NCI-H2196 treated with DMSO at 0.1 percent for 48 hours (cell line): Measurements from ENCODE around the gene DRAXIN.

Source experiments
- DNase-seq: peaks from one replicate; lab custom pipeline; 2025; ENCODE audit not compliant: unreplicated experiment; lab: John Stamatoyannopoulos, UW

DRAXIN gene

DNA sequence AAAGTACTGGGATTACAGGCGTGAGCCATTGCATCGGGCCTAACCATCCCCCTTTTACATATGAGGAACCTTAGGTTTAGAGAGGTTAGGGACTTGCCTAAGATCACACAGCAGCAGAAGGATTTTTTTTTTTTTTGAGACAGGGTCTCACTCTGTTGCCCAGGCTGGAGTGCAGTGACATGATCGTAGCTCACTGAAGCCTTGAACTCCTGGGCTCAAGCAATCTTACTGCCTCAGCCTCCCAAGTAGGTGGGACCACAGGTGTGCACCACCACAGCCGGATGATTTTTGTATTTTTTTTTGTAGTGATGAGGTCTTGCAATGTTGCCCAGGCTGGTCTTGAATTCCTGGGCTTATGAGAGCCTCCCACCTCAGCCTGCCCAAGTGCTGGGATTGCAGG lies 68.3 kb downstream of the DRAXIN start:
- DNase-seq, result no peak

DNA sequence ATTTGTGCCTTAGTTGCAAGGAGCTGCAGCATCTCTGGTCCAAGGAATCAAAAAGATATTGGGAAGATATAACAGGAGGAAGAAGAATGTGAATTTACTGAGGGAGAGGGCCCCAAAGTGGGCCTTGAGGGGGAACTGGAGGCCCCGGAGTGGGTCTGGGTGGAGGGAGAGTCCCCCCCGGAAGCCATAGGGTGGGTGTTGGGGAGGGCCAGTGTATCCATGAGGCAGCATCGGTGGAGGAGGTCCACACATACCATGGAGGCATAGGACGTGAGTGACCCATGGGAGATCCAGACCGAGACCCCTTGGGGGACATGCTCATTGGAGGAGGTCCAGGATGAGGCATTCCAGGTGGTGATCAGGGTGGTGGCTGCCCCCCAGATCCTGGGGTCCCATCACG lies 69.8 kb downstream of the DRAXIN start:
- DNase-seq, result no peak

DNA sequence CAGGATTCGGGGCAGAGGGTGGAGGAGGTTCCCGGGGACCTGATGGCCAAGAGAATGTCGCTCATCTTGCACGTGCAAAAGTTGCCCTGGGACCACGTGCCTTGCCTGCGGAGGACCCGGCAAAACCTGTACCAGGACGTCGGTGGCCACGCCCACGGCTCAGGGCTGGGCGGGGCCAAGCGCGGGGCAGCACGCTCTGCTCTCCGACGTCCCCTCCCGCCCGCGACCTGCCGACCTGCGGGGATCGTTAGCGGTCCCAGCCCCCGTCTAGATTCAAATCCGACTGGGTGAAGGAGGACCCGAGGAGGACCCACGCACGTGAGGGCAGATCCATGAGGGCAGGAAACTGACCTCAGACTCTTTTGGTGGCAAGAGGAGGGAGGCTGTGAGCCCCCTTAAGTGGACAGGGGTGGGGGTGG lies 70.5 kb downstream of the DRAXIN start, which contains the start of gene C1orf167:
TSS of gene C1orf167 (plus strand) at position 206 of the 419 bp plus-strand sequence. CDS start 2,208 bp downstream, outside the sequence.
- no peak for DNase-seq

DNA sequence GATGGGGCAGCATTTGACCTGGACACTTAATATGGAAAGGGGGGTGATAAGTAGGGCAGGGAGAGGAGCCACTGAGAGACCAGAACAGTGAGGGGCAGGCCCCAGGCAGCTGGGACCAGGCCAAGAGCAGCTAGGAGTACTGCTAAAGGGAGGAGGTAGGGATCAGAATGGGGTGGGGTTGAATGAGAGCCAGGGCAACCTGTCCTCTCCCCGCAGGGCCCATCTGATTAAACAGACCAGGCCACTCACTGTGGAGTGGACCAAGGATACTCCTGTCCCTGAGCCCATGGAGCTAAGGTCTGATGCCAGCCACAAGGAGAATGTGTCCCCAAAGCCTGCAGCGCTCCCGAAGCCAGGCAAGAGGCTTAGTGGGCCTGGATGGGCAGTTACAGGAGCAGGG lies 72.6 kb downstream of the DRAXIN start:
- DNase-seq, result no peak

DNA sequence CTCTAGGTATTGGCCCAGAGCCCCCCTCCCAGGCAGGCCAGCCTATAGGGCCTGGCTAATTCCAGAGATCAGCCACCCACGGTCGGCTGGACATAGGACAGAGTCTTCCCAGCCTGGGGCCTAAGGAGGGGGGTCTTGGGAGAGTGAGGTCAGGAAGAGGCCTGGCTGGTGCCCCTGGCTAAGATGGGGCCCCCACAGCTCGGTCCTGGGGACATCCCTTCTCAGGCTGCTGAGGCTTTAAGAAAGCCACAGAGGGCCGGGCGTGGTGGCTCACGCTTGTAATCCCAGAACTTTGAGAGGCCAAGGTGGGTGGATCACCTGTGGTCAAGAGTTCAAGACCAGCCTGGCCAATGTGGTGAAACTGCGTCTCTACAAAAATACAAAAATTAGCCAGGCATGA lies 73.0 kb downstream of the DRAXIN start:
- DNase-seq, result no peak

DNA sequence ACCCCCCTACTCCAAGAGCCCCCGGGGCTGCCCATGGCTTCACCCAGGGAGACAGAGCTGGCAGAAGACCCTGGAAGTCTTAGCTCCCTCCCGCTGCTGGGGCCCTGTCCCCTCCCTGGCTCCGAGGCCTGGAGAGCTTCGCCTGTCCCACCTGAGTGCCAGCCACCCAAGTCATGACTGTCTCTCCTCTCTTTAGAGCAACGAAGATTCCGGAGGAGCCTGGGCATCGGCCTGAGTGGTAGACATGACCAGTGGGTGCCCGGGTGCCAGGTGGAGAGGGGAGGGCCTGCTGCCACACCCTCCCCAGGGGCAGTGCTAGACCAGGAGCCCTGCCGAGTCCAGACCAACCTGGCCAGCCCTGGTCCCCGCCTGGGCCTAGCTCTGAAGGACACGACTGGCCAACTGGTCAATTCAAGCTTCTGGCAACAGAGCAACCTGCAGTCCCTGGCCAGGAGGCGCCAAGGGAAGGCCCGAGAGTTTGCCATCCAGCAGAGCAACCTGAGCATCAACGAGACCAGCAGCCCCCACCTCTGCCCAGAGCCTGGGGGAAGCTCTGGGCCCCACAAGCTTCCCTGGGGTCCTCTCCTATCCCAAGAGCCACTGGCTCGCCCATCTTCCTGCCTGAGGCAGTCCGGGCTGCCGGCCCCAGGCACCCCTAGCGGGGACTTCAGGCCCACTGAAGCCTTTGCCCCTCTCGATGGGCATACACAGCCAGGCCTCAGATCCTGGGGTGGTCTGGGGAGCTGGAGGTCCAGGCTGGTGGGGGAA lies 74.3 kb downstream of the DRAXIN start:
- DNase-seq, result no peak

DNA sequence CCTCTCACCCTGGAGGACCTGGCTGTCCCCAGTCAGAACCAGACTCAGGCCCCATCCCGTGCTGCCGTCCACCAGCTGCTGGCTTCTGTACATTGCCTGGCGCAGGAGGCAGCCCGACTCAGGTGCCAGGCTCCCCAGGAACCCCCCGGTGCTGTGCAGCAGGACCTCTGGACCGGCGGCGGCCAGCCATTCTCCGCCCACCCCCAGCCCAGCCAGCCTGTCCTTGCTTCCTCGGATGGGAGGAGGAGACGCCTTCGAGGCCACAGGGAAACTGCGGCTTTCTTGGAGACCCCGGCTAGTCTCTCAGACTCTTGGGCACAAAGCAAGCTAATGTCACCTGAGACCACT lies 74.9 kb downstream of the DRAXIN start:
- DNase-seq, result no peak

DNA sequence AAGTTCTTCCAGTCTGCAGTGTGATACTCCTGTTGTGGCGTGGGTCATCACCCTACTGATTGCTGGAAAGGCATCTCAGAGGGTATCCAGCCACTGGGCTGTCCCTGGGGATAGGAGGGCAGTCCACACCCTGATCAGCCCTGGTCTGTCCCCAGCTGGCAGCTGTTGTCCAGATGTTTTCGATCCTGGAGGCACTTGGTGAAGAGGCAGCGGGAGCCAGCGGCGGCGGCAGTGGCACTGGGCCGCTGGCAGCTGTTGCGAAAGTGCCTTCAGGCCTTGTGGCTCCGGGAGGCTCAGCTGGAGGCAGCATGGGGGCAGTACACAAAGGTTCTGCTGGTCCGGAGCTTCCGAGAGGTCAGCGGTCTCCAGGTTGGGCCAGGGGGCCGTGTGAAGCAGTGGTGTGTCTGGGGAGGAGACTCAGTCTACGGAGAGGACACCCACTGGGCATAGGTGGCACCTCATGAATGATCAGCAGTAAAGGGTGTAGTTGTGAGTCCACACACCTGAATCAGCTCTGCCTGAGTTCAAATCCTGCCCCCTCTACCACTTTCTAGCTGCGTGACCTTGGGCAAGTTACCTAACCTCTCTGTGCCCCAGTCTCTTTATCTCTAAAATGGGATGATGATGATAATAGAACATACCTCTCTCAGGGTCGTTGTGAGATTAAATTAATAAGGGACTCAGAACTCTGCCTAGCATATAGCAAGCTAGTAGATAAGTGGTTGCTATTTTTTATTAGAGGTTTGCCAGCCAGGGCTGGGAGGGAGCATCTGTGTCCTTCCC lies 76.6 kb downstream of the DRAXIN start:
- no peak for DNase-seq

DNA sequence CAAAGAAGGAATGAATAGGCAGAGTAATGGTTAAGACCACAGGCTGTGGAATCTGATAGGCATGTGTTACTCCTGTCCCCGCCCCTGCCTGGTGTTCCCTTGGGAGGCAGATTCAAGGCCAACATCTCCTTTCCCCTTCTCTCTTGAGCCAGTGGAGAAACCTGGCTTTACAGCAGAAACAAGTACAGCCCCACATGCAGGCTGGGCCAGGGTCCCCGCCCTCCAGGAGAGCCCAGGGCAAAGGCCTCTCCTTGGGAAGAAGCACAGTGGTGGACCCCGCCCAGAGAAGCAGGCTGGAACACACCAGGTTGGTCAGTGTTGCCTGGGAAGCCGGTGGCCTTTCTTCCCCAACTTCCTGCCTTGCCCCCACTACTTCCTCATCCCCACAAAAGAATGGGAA lies 77.3 kb downstream of the DRAXIN start:
- DNase-seq, result no peak

DNA sequence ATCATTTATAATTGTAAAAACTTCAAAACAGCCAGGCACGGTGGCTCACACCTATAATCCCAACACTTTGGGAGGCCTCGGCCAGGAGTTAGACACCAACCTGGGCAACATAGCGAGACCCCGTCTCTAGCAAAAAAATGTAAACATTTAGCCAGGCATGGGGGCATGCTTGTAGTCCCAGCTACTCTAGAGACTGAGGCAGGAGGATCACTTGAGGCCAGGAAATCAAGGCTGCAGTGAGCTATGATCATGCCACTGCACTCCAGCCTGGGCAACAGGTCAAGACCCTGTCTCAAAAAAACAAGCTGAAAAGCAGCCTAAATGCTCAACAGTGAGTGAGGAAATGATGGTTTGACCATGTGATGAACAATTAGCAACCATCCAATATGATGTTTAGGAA lies 77.8 kb downstream of the DRAXIN start:
- no peak for DNase-seq

DNA sequence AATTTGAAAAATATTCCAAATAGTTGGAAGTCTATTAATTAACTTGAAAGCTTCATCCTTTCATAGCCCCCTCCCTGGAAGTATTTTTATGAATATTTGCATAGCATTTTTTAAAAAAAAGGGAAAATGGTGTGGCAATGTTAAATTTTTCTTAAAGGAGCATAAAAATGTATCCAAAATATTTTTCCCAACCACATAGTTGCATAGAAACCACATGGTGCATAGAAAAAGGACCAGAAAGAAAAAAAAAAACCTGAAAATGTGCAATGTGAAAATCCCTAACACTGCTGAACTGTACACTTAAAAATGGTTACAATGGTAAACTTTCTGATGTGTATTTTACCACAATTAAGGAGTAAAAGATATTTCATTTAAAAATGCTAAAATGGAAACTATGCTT lies 78.5 kb downstream of the DRAXIN start:
- DNase-seq, result no peak

DNA sequence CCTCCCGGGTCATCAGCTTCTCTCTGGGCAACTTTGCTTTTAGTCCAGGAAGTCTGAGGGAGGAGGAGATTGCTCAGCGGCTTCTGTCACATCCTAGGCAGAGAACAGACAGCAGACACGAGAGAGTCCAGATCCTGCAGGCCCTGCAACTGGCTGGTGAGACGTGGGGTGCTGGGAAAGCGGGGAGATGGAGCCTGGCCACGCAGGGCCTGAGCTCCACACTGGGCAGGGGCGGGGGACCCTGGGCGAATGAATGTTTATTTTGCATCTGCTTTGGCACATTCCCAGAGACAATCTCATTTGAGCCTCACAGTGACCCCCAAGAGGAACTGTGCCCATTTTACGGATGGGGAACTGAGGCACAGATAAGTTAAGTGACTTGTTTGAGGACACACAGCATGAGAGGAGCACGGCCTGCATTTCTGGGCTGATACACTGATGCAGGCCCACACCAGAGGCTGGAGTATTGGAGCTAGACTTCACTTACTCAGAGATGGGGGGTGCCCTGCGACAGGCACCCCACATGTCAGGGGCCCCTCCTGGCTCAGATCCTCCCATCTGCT lies 80.1 kb downstream of the DRAXIN start:
- no peak for DNase-seq

DNA sequence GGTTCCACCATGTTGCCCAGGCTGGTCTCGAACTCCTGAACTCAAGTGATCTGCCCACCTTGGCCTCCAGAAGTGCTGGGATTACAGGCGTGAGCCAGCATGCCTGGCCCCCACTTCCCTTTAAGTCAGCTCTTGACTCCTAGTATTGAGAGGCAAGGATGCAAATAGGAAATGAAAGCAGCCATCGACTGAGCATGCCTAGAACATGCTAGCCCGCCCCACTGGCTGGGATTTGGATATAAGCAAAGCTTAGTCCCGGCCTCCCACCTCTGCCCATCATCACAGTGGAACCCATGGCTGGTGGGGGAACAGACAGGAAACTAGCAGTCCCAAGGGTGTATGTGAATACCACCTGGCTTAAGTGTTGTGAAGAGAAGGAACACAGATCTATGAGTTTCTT lies 80.9 kb downstream of the DRAXIN start:
- DNase-seq, result no peak

DNA sequence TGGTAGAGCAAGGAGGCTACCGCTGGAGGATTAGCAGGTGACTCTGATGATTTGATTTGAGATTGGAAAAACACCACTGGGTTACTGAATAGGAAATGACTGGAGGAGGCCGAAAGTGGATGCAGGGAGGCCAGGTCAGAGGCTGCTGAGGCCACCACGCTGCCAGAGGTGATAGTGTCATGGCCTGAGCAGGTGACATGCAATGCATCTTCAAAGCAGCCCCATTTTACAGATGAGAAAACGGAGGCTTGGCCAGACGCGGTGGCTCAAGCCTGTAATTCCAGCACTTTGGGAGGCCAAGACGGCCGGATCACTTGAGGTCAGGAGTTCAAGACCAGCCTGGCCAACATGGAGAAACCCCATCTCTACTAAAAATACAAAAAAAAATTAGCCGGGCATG lies 83.2 kb downstream of the DRAXIN start:
- DNase-seq, result no peak
